ENCODE data around the gene CEACAM3. TPM values are rescaled to one million over a fixed set of nuclear protein-coding genes. Genes with fewer than 3 reads are reported as not detected.

The CEACAM3 gene
- total RNA-seq, 1 experiment from 2014 or later, result not detected

- intact Hi-C loops (cut with micrococcal nuclease), result loop anchor here (1.0 kb wide), 1 partner anchor 29 kb away; no protein-coding TSS in a partner anchor
Observed at GRCh38 chr19:41792513-41793413, 3.6 kb upstream of the CEACAM3 start.

GRCh38 chr19:41793414-41793727 lies 3.0 kb upstream of the CEACAM3 start:
- H3K9me3 Mint-ChIP-seq (ENCODE audit: unreplicated experiment), result no peaks in the 10 kb centered on the region
- H3K36me3 Mint-ChIP-seq (ENCODE audit: insufficient read depth, unreplicated experiment), result no peaks in the 10 kb centered on the region
- peaks cover 10% of the 10 kb centered on the region for H3K4me1 Mint-ChIP-seq (ENCODE audit: insufficient read depth, unreplicated experiment)
- DNase-seq (ENCODE audit: unreplicated experiment), result no peak
- intact Hi-C loops (cut with micrococcal nuclease), result loop anchor here (1.0 kb wide), 1 partner anchor 28 kb away; no protein-coding TSS in a partner anchor
- peaks cover 84% of the 10 kb centered on the region for H3K27me3 Mint-ChIP-seq (ENCODE audit: insufficient read depth, unreplicated experiment)
- H3K27ac Mint-ChIP-seq (ENCODE audit: low read depth, unreplicated experiment), result no peak overlapping the region
- no peak for TF ChIP-seq CTCF (IDR thresholded peaks at IDR 0.05; ENCODE audit: unreplicated experiment)
- no peak overlapping the region for H3K4me3 Mint-ChIP-seq (ENCODE audit: unreplicated experiment)
- ChIA-PET CTCF (interaction anchor here (0.7 to 3.3 kb wide), 19 partner anchors 9 to 257 kb away, joined by 3 to 25 read pairs (median 4); partner anchors contain the start of genes CEACAM6 and RABAC1), POLR2A (interaction anchor here (0.8 to 1.0 kb wide), 2 partner anchors 66 to 164 kb away, joined by 3 read pairs; partner anchors contain the start of gene RPS19)
- no TSS peak for BruUV-seq (replicated peaks)

More at GRCh38 chr19:41792513-41793413, 3.6 kb upstream of the CEACAM3 start:
- Mint-ChIP-seq H3K36me3 (ENCODE audit: insufficient read depth, unreplicated experiment) (no peaks in the 10 kb centered on the region), H3K9me3 (ENCODE audit: unreplicated experiment) (no peaks in the 10 kb centered on the region), H3K4me1 (ENCODE audit: insufficient read depth, unreplicated experiment) (peaks cover 10% of the 10 kb centered on the region), H3K4me3 (ENCODE audit: unreplicated experiment) (no peak overlapping the region), H3K27ac (ENCODE audit: low read depth, unreplicated experiment) (no peak overlapping the region), H3K27me3 (ENCODE audit: insufficient read depth, unreplicated experiment) (peaks cover 90% of the 10 kb centered on the region)
- peak; percentile 71 for TF ChIP-seq CTCF (IDR thresholded peaks at IDR 0.05; ENCODE audit: unreplicated experiment)
- ChIA-PET POLR2A (interaction anchor here (0.6 to 1.0 kb wide), 3 partner anchors 67 to 1418 kb away, joined by 3 read pairs; partner anchors contain the start of gene RPS19), CTCF (interaction anchor here (0.7 to 3.3 kb wide), 26 partner anchors 8 to 258 kb away, joined by 3 to 25 read pairs (median 4); partner anchors contain the start of genes CEACAM6 and RABAC1)
- no TSS peak for BruUV-seq (replicated peaks)
- DNase-seq (ENCODE audit: unreplicated experiment), result peak; percentile 46

GRCh38 chr19:41795031-41795461 lies 1.3 kb upstream of the CEACAM3 start:
- POLR2A ChIA-PET, result interaction anchor here (0.6 kb wide), 1 partner anchor 525 kb away, joined by 4 read pairs; no protein-coding TSS in a partner anchor
- peak; percentile 64 for DNase-seq (ENCODE audit: unreplicated experiment)

More at GRCh38 chr19:41795031-41795461, 1.3 kb upstream of the CEACAM3 start:
- Mint-ChIP-seq H3K36me3 (ENCODE audit: insufficient read depth, unreplicated experiment) (no peaks in the 10 kb centered on the region), H3K27me3 (ENCODE audit: insufficient read depth, unreplicated experiment) (peaks cover 70% of the 10 kb centered on the region), H3K4me1 (ENCODE audit: insufficient read depth, unreplicated experiment) (peaks cover 10% of the 10 kb centered on the region), H3K27ac (ENCODE audit: low read depth, unreplicated experiment) (no peak overlapping the region), H3K9me3 (ENCODE audit: unreplicated experiment) (no peaks in the 10 kb centered on the region), H3K4me3 (ENCODE audit: unreplicated experiment) (no peak overlapping the region)
- intact Hi-C loops (cut with micrococcal nuclease), result loop anchor here (5.0 kb wide), 1 partner anchor 157 kb away; no protein-coding TSS in a partner anchor
- peak; percentile 75 for TF ChIP-seq CTCF (IDR thresholded peaks at IDR 0.05; ENCODE audit: unreplicated experiment)
- no TSS peak for BruUV-seq (replicated peaks)
- CTCF ChIA-PET, result interaction anchor here (0.5 to 3.0 kb wide), 31 partner anchors 10 to 159 kb away, joined by 3 to 33 read pairs (median 5); partner anchors contain the start of gene CEACAM7
